Neural progenitor cell (in vitro differentiated cells): ENCODE data around the gene VSIG8.

ENCODE experiments used
- EZH2 ChIP-seq: fragments of 200-600 bp; sonication (generic); IDR thresholded peaks from 2 replicates; pipeline ENCODE4 v1.6.1; 2017; ENCODE audit warnings: antibody characterized with exemption, mild to moderate bottlenecking, moderate library complexity
- TF ChIP-seq, protein P1 (sequence below): fragments of 200-600 bp; sonication (generic); IDR thresholded peaks from 2 replicates; pipeline ENCODE4 v1.5.1; 2017; ENCODE audit warnings: antibody characterized with exemption, mild to moderate bottlenecking

DNA sequence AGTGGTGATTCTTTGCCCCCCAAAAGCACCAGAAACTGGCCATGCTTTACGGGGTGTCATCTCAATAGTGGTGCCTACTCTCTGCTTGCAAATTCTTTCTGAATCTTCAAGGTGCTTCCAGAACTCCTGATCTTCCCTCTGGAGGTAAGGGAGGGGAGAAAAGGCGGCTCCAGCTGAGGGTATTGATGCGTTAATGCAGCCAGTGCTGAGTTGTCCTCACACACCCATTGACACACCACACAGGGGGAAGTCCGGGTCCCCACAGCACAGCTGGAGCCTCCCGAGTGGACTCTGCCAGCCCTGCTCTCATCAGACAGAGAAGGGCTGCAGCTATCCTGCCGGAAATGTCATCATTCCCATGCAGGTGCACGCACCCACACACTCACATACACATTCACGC is 1.2 kb downstream of the VSIG8 start:
- TF ChIP-seq EZH2 = no peak
- TF ChIP-seq, protein P1, sequence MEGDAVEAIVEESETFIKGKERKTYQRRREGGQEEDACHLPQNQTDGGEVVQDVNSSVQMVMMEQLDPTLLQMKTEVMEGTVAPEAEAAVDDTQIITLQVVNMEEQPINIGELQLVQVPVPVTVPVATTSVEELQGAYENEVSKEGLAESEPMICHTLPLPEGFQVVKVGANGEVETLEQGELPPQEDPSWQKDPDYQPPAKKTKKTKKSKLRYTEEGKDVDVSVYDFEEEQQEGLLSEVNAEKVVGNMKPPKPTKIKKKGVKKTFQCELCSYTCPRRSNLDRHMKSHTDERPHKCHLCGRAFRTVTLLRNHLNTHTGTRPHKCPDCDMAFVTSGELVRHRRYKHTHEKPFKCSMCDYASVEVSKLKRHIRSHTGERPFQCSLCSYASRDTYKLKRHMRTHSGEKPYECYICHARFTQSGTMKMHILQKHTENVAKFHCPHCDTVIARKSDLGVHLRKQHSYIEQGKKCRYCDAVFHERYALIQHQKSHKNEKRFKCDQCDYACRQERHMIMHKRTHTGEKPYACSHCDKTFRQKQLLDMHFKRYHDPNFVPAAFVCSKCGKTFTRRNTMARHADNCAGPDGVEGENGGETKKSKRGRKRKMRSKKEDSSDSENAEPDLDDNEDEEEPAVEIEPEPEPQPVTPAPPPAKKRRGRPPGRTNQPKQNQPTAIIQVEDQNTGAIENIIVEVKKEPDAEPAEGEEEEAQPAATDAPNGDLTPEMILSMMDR = no peak
